Hypothalamus (tissue), 51 donors: Measurements from ENCODE around the gene SRRM2.

ENCODE experiments used
- DNase-seq, 51 donors: peaks; one replicate each; lab custom pipeline; 2025; lab: John Stamatoyannopoulos, UW

SRRM2 gene

GRCh38 chr16:2757344-2757743 lies 4.9 kb downstream of the SRRM2 start:
- no peak for DNase-seq

GRCh38 chr16:2761472-2761871 lies 9.0 kb downstream of the SRRM2 start:
- DNase-seq: no peak

GRCh38 chr16:2761886-2762583 lies 9.6 kb downstream of the SRRM2 start:
- DNase-seq: no peak

GRCh38 chr16:2762711-2763110 lies 10.3 kb downstream of the SRRM2 start:
- no peak for DNase-seq

GRCh38 chr16:2763173-2763572 lies 10.7 kb downstream of the SRRM2 start:
- DNase-seq: no peak

GRCh38 chr16:2764718-2765117 lies 12.3 kb downstream of the SRRM2 start:
- no peak for DNase-seq

- no peak for DNase-seq
Observed at GRCh38 chr16:2765462-2766404, 13.3 kb downstream of the SRRM2 start.

- DNase-seq: no peak
Observed at GRCh38 chr16:2766430-2767139, 14.1 kb downstream of the SRRM2 start.

GRCh38 chr16:2767140-2767731 lies 14.8 kb downstream of the SRRM2 start:
- DNase-seq: no peak

- no peak for DNase-seq
Observed at GRCh38 chr16:2767891-2768290, 15.5 kb downstream of the SRRM2 start.

GRCh38 chr16:2768403-2769089 lies 16.1 kb downstream of the SRRM2 start:
- no peak for DNase-seq

- no peak for DNase-seq
Observed at GRCh38 chr16:2769100-2769529, 16.7 kb downstream of the SRRM2 start.

GRCh38 chr16:2769675-2770056 lies 17.2 kb downstream of the SRRM2 start:
- DNase-seq: no peak

GRCh38 chr16:2770057-2770951 lies 17.9 kb downstream of the SRRM2 start:
- no peak for DNase-seq

GRCh38 chr16:2771496-2772402 lies 19.3 kb downstream of the SRRM2 start:
- DNase-seq: no peak

GRCh38 chr16:2773188-2773968 lies 20.9 kb downstream of the SRRM2 start:
- no peak for DNase-seq

- DNase-seq: no peak
Observed at GRCh38 chr16:2774161-2774891, 21.9 kb downstream of the SRRM2 start.
